OCI-LY1 (cell line): Measurements from ENCODE around the gene BAG5.

Experiments used
- EZH2 ChIP-seq: fragments of 200-600 bp; sonication (generic), shearing (Covaris generic); IDR thresholded peaks from 2 replicates; pipeline ENCODE4 v1.8.0; 2017; ENCODE audit warnings: borderline replicate concordance, mixed run types, mild to moderate bottlenecking, antibody characterized with exemption, low read length, moderate library complexity, mixed read lengths
- TF ChIP-seq, protein P1 (sequence below): fragments of 200-600 bp; sonication (generic), shearing (Covaris generic); IDR thresholded peaks from 2 replicates; pipeline ENCODE4 v1.5.1; 2017; ENCODE audit warnings: mild to moderate bottlenecking, antibody characterized with exemption, low read length, moderate library complexity, mixed read lengths

DNA sequence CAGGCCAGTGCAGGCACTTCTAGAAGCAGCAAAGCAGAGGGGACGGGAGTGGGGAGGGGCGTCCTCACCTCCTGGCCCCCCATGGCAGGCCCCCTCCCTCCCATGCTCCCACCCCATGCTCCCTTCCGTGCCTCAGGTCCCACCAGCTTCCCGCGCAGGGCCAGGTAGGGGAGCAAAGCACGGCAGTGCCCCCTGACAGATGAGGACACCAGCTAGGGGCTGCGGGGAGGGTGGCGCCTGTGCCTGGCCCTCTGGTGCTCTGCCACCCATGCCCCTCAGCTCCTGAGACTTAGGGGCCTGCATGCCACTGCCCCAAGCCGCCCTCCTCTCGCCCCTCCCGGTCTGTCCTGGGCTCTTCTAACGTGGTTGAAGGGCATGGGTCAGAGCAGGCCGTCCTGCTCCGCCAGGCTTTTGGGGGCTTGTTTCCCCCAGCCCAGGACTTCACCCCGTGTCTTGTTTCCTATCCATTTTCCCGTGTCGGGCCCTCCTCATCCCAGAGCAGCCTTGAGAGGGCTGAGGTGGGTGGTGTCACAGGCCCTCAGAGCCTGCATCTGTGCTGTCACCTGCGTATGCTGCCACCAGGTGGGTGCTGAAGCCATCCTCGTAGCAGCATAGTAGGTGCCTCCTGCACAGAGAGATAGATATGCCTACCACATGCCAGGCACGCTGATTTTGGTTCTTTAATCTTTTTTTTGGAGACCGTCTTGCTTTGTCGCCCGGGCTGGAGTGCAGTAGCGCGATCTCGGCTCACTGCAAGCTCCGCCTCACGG, 23.2 kb downstream of the BAG5 start:
- TF ChIP-seq, protein P1, sequence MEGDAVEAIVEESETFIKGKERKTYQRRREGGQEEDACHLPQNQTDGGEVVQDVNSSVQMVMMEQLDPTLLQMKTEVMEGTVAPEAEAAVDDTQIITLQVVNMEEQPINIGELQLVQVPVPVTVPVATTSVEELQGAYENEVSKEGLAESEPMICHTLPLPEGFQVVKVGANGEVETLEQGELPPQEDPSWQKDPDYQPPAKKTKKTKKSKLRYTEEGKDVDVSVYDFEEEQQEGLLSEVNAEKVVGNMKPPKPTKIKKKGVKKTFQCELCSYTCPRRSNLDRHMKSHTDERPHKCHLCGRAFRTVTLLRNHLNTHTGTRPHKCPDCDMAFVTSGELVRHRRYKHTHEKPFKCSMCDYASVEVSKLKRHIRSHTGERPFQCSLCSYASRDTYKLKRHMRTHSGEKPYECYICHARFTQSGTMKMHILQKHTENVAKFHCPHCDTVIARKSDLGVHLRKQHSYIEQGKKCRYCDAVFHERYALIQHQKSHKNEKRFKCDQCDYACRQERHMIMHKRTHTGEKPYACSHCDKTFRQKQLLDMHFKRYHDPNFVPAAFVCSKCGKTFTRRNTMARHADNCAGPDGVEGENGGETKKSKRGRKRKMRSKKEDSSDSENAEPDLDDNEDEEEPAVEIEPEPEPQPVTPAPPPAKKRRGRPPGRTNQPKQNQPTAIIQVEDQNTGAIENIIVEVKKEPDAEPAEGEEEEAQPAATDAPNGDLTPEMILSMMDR, result no peak; the same call in 1 of the 2 replicates
- TF ChIP-seq EZH2, result no peak
